OCI-LY7 (cell line): Measurements from ENCODE around the gene RBP5.

ENCODE experiments used
- EZH2phosphoT487 ChIP-seq: fragments of 200-600 bp; sonication (generic); IDR thresholded peaks from 2 replicates; pipeline ENCODE4 v1.6.1; 2018; ENCODE audit warnings: low read depth, borderline replicate concordance, mild to moderate bottlenecking, mixed run types, antibody characterized with exemption, low read length, moderate library complexity, mixed read lengths
- TF ChIP-seq, protein P1 (sequence below): fragments of 200-600 bp; sonication (generic); conservative IDR thresholded peaks from 2 replicates; pipeline ENCODE4 v1.5.1; 2014; ENCODE audit warnings: mild to moderate bottlenecking, antibody characterized with exemption, low read length, moderate library complexity, mixed read lengths

GRCh38 chr12:7109572-7109920 lies 19.1 kb downstream of the RBP5 start:
- TF ChIP-seq, protein P1, sequence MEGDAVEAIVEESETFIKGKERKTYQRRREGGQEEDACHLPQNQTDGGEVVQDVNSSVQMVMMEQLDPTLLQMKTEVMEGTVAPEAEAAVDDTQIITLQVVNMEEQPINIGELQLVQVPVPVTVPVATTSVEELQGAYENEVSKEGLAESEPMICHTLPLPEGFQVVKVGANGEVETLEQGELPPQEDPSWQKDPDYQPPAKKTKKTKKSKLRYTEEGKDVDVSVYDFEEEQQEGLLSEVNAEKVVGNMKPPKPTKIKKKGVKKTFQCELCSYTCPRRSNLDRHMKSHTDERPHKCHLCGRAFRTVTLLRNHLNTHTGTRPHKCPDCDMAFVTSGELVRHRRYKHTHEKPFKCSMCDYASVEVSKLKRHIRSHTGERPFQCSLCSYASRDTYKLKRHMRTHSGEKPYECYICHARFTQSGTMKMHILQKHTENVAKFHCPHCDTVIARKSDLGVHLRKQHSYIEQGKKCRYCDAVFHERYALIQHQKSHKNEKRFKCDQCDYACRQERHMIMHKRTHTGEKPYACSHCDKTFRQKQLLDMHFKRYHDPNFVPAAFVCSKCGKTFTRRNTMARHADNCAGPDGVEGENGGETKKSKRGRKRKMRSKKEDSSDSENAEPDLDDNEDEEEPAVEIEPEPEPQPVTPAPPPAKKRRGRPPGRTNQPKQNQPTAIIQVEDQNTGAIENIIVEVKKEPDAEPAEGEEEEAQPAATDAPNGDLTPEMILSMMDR: no peak
- TF ChIP-seq EZH2phosphoT487: no peak
